GM19438 (cell line): ENCODE data around the gene AFAP1L1.

Experiments
- ATAC-seq: cut with Tn5 transposase; IDR thresholded peaks from one replicate; pipeline ENCODE4 v1.9.1; 2021; ENCODE audit warnings: low read depth; ENCODE audit not compliant: unreplicated experiment

Gene AFAP1L1

GRCh38 chr5:149367972-149368645, 96.5 kb downstream of the AFAP1L1 start:
- ATAC-seq = no peak

- ATAC-seq = no peak
These were observed 99.2 kb downstream of the AFAP1L1 start for GRCh38 chr5:149370878-149371277.

- ATAC-seq = peak; percentile 81
These were observed 99.8 kb downstream of the AFAP1L1 start for GRCh38 chr5:149371296-149371962.

- ATAC-seq = no peak
These were observed 100.6 kb downstream of the AFAP1L1 start for GRCh38 chr5:149372076-149372795.

GRCh38 chr5:149372932-149373331, 101.3 kb downstream of the AFAP1L1 start:
- ATAC-seq = no peak

- no peak for ATAC-seq
These were observed 102.6 kb downstream of the AFAP1L1 start for GRCh38 chr5:149374303-149374702.

- ATAC-seq = no peak
These were observed 103.1 kb downstream of the AFAP1L1 start for GRCh38 chr5:149374801-149375200.

- ATAC-seq = no peak
These were observed 103.8 kb downstream of the AFAP1L1 start for GRCh38 chr5:149375434-149375833.

GRCh38 chr5:149376104-149376503, 104.4 kb downstream of the AFAP1L1 start:
- no peak for ATAC-seq

GRCh38 chr5:149376711-149377447, 105.2 kb downstream of the AFAP1L1 start:
- ATAC-seq = no peak

- no peak for ATAC-seq
These were observed 106.7 kb downstream of the AFAP1L1 start for GRCh38 chr5:149378241-149378820.

GRCh38 chr5:149379177-149379761, 107.6 kb downstream of the AFAP1L1 start, which contains the start of gene IL17B:
TSS of gene IL17B (minus strand) at chr5:149379292. CDS start at chr5:149379225, 67 bp downstream.
- no peak for ATAC-seq

GRCh38 chr5:149379818-149380374, 108.2 kb downstream of the AFAP1L1 start:
- no peak for ATAC-seq

GRCh38 chr5:149380466-149381121, 108.9 kb downstream of the AFAP1L1 start:
- no peak for ATAC-seq

- ATAC-seq = no peak
These were observed 109.8 kb downstream of the AFAP1L1 start for GRCh38 chr5:149381261-149381985.

- no peak for ATAC-seq
These were observed 110.3 kb downstream of the AFAP1L1 start for GRCh38 chr5:149381986-149382338.

GRCh38 chr5:149382517-149383220, 111.0 kb downstream of the AFAP1L1 start:
- ATAC-seq = no peak

GRCh38 chr5:149383399-149383798, 111.7 kb downstream of the AFAP1L1 start:
- ATAC-seq = no peak
